ENCODE data around the gene ZFHX3.

ZFHX3 gene

DNA sequence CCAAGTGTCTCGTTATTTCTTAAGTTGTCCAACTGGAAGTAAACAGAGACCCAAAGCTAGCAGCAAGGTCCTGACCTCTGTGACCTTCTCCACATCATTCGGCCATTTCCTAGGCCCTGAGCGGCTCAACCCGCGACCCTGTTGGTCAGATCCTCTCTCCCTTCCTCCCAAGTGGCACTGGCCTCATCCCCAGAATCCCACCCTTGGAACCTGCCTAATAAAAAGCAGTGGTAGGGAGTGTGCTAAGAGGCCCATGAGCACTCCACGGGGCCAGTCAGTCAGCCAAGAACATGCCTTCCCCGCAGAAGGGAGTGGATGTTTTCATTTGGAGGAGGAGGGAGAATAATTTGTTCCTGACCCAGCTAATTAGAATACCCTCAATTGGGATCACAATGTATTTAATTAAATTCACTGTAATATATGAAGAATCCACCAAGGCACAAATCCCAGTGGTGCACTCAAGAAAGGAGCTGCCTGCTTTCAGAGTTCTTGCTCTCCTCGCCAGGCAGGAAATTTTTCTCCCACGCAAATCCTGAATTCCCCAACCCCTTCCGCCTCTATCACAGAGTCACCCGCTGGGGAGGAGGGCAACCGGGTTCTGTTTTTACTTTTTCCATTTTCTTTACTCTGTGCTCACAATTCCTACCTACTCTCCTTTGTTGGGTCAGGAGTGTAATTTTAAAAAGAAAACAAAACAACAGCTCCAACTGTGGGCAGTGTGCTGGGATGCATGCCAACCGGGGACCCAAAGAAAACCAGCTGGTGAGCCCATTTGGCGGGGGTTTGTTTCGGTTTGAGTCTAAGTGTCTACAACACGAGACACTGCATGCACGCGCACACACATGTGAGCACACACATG is 153.4 kb downstream of the ZFHX3 start:
- DNase-seq: no peak

DNA sequence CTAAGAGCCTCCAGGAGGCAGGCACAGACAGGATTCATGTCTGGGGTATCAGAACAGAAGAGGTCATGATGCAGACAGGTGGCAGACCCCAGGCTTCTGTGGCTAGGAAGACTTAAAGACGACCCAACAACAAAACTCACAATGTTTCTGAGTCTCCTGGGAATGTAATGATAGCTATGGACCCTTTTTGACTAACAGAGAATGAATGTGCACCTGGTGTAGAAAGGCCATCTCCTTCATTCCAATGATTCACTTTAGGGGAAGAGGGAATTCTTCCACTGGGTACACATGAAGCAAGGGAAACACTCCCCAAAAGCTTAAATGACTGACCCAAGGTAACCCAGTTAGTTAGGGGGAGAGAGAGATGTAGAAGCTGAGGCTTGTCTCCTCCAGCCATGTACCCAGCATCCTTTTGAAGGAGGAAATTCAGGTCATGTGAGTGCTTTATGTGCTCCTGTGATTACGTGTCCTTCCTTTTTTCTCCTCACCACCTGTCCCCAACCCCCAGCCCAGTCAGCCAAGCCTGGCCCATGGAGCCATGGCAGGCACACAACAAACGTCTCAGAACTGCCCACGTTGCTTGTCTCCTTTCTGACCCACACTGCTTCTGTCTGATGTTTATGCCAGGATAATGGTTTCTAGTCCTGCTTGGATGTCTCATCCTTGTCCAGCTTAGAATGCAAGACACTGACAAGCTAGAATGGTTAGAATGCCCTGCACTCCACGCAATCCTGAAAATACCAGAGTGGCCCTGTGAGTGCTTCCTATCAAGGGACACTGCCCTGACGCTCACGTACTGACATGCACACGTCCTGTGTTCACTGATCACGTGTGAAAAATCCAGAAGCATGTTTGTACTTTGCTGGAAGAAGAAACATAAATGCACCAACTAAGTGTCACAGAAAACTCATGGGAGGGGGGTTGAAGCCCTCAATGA is 156.4 kb downstream of the ZFHX3 start:
- DNase-seq: no peak

DNA sequence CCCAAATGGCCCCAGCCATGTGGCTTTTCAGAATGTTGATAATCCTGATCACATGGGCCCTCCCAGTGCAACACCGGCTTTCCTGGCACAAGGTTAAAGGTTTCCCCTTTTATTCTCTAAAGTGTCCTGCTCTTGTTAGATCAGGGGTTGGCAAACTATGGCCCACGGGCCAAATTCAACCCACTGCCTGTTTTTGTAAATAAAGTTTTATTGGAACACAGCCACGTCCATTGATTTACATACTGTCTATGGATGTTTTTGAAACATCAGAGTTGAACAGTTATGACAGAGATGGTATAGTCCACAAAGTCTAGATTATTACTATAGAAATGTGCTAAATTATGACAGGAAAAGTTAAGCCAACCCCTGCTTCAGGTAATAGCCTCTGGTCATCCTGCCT is 157.3 kb downstream of the ZFHX3 start:
- no peak for DNase-seq

DNA sequence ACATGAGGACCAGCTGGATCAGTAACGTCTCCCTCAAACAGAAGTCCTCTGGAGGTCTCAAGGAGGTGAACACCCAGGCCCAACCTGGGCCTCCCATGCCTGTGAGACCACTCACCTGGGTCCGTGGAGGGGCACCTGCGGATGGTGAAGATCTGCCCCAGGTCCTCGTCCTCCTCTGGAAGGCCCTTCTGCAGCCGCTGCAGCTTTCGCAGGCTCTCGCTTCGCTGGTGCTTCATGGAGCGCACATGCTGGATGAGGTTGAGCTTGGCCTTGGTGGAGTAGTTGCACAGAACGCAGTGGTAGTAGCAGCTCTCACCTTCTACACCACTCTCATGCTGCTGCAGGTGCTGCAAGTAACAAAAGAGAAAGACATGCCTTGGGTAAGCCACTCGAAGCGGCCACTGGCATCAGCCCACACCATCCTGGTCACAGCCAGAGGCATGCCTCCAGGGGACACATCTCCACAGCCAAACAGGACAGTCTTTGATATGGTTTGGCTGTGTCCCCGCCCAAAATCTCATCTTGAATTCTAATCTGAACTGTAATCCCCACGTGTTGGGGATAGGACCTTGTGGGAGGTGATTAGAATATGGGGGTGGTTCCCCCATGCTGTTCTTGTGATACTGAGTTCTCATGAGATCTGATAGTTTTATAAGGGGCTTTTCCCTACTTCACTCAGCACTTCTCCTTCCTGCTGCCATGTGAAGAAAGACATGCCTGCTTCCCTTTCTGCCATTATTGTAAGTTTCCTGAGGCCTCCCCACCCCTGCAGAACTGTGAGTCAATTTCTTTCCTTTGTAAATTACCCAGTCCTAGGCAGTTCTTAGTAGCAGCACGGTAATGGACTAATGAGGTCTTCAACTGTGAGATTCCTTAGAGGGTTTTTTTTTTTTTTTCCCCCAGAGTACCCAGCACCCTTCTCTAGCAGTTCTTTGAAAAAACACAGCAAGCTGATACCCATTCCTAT is 158.0 kb downstream of the ZFHX3 start:
- DNase-seq: no peak

DNA sequence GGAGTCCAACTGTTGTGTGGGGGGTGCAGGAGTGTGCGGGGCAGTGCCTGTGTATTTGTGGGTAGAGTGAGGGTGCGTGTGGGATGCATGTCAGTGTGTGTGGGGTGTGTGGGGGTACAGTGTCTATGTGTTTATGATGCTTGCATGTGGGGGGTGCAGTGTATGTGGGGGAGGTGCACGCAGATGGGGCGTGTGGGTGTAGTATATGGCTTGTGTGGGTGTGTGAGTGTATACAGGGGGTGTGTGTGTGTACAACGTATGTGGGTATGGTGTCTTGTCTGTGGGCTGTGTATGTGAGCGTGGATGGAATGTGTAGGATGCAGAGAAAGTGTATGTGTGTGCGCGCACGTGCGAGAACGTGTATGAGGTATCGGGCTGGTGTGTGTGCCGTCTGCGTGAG is 160.4 kb downstream of the ZFHX3 start:
- no peak for DNase-seq

DNA sequence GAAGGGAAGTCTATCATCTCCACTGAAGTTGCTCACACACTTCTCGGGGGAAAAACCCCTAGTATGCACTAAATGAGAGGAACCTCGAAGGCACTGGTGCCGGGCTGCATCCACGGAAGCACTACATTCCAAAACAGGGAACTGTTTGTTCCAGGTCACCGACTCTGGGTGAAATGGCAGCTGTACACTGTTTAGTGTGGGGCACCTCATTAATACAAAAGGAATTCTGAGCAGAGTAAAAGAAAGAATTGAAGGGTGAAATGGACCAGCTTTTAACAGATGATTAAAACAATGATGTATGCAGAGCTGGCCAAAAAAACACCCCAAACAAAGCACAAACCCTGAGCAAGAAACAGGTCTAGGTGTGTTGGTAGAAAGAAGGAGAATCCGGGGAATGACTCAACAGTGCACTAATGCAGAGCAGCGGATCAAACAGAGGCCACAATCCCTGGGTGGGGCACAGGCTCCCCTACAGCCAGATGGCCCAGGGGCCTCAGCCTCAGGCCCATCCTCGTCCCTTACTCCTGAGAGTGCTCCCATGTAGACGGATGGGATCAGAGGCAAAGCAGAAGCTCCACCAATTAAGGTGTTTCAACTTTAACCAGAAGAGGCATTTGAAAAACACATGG is 161.5 kb downstream of the ZFHX3 start:
- DNase-seq: no peak

DNA sequence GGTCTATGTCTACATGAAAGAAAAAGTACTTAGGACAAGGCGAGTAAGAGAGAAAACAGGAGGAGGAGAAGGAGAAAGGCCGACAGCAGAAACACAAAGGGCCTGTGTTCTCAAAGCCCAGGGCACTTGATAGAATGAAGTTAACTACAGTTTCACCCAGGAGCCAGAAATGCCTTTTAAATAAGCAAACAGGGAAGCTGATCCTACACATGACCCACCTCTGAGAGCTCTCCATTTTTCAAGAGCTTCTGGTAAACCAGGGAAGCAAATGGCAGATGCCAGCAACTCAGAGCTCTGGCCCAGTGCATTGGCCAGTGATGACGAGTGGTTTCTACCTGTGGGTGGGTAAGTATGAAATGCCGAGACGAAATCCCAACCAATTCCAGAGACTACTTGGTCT is 163.4 kb downstream of the ZFHX3 start:
- no peak for DNase-seq

DNA sequence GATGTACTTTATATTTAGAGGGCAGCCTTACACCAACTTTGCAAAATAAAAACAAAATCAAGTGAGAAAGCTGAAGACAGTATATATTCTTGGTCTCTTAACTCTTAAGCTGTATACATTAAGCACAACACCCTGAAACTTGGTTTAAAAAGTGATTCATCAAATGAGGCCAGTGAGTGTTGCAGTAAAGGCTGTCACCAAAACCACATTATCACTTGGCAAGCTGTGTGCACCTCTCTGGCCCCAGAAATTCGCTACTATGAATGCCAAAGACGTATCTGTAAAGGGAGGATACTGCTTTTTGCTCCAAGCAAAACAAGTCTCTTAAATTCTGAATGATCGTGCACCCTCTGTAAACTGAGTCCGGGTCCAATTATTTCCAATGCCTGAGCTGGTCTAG is 163.9 kb downstream of the ZFHX3 start:
- no peak for DNase-seq

DNA sequence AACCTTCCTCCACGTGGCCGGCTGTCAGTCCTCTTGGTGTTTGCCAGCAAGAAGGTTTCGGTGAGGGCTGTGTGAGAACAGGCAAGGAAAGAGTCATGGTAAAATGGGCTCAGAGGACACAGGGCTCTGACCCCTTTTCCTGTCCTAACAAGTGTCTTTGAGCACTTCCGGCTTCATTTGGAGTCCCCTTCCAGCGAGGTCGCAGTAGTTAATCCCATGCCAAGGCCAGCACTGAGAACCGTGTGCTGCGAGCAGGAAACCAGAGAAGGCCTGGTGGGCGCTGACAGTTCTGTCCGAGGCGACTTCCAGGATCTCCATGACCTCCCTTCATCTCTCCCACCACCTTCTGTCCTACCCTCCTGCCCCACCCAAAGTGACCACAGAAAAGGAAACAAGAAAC is 168.1 kb downstream of the ZFHX3 start:
- DNase-seq: no peak

DNA sequence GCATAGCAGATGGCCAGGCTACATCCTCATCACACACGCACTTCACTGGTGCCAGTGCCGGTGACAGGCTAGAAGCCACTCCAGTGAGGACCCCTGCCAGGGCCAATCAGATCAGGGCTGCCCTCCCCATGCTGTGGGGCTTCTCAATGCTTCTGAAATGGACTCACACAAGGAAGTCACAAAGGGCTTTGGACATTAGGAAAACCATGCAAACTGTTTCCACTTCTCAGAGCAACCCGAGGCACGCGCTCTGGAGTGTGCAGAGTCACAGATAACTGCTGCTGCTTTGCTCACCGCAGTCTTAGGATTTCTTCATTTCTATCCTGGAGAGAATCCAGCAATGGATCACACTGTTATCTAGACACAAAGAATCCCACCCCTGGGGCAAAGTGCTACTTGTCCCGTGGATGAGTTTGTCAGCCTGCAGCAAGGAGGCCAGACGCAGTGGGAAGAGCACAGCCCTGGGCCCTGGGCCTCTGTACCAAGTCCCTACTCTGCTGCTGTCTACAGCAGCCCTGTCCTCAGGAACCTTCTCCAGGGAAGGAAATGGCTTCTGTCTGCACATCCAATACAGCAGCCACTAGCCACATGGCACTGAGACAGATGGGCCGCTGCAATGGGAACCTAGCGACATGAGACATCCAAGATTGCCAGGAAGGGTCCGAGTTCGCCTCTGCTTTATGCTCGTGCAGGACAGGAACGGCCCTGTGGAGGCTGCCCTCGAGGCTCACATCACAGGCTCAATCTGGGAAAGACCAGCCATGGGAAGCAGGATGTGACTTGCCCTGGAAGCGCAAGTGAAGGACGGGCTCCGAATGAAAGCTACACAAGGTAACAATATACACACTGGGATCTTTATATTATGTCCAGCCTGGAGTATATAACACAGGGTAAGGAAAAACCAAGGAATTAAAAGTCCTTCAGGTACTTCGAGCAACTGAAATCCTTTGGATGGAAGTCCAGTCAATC is 169.3 kb downstream of the ZFHX3 start:
- no peak for DNase-seq

DNA sequence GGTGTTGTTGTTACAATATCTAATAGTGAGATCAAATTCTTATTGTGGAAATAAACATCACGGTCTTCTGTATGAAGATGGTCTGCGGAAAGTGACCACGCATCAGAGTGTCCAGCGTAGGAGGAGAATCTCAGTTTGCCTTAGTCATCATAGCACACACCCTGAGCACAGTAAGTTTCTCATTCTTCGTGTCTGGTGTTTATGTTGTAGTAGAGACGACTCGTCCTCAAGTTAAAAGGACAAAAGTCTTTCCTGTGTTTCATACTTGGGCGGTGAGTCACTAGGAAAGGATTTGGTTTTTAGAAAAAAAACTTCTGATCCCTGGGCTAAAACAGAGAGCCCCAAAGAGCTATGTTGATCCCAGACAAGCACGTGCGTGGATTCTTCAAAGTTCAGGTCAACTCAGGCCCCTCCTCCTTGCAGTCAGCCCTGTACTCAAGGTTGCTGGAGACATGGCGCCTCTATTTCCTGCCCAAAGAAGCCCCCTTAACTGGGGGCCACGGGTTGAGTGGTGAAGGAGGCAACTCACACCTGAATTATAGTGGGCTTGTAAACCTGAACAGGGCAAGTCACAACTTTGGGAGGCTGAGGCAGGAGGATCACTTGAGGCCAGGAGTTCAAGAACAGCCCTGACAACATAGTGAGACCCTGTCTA is 170.4 kb downstream of the ZFHX3 start:
- DNase-seq: no peak

DNA sequence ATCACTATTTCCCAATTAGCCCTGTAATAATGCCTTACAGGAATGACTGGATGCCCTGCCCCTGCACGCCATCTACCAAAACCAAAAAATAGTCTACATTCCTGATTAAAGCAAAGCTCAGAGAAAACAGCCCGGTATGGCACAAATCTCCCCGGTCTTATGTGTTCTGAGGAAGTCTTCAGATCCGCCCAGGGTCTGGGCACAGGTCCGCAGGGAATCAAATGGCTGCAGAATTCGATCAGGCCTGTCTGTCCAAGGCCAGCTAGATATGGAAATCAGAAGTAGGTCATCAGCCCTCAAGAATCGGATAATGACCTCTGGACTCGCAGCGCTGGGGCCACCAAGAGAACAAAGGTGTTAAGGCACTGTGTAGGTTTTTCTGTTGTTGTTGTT is 171.0 kb downstream of the ZFHX3 start:
- no peak for DNase-seq

DNA sequence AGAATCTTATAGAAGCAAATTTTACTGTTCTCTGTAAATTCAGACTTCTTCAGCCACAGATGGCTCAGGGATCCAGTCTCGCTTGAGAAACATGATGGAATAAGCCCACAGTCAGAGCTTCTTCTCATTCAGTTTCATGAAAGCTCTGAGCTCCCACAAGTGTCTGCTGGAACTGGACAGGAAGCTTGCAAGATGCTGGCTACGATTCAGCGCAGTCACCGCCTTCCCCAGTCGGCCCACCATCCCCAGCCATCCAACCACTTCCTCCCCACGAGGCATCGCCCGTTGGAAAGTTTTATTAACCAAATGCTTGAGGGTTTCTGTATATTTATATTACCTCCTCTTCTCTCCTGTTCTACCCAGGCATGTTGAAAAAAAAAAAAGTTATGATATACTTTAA is 171.7 kb downstream of the ZFHX3 start:
- no peak for DNase-seq

DNA sequence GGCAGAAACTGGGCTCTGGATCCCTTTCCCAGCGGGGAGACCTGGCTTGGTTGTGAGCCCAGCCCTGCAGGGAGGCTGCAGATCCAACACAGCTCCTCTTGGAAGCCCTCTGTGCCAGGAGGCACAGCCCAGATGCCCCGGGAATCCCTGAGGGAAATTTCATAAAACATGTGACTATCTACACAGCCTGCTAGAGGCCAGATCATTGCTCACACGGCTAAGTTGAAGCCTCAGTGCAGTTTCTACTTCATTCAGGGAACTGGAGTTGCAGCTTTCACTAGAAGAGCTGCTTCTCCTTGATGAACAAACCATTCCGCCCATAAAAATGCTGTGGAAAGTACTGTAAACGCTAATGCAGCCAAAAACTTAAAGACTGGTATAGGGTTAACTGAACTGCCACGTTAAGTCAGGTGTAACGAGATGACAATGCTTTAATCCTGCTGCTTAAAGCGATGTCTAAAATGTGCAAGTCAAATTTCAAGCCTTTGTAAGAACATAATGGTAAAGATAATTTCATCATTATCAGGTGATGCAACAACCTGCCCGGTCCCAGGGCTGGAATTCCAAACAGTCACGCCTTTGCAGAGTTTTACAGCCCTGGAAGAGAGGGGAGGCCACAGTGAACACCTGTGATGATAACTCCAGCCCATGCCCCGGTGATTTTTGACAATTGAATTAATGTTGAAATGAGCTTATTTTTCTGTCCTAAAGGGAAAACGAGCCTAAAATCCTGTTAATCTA is 172.5 kb downstream of the ZFHX3 start:
- DNase-seq: no peak

DNA sequence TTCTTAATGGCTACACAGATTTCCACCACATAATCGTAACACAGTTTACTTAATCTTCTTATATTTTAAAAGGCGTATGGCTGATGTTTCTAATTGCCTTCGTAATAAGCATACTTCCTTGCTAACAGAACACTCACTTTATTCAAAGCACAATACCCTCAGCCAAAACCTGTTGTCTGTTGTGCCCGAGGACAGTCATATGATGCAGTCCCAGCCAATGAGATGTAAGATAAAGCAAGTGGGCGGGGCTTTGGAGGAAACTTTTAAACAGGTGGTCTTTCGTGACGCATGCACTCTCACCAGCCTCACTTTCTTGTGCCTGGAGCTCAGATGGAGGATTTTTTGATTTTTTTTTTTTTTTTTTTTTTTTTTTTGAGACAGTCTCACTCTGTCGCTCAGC is 174.1 kb downstream of the ZFHX3 start:
- no peak for DNase-seq

DNA sequence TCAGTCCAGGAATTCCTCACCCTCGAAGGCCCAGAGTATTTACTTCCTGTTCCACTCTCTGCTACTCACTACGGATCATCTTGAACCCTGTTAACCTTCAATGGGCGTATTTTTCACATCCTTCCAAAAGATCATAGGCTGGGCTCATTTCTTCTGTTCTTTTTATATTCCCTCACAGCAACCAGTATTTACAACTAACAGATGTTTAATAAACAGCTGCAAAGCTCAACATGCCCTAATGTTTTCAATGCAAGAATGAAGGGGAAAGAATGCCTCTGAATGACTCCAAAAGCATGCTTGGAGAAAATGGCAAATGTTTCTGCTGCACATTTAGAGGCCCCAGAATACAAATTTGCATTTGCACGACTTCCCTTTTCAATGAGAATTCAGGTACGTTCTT is 174.9 kb downstream of the ZFHX3 start:
- no peak for DNase-seq

DNA sequence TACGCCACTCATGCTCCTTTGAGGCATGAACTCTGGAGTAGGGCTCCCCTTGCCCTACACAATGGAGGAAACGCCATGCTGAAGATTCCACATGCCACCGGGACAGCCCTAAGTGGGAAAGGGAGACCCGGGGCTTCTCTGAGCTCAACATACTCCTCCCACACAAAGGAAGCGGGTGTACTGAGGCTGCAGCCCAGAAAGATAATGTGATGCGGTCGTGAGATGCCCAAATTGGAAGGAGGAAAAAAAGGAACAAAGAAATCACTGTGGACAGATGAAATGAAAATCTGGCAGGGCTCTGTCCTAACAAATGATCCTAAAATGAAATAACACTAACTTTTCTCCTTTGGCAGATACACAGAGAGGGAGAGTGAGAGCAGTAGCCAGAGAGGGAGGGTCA is 182.1 kb downstream of the ZFHX3 start:
- no peak for DNase-seq

DNA sequence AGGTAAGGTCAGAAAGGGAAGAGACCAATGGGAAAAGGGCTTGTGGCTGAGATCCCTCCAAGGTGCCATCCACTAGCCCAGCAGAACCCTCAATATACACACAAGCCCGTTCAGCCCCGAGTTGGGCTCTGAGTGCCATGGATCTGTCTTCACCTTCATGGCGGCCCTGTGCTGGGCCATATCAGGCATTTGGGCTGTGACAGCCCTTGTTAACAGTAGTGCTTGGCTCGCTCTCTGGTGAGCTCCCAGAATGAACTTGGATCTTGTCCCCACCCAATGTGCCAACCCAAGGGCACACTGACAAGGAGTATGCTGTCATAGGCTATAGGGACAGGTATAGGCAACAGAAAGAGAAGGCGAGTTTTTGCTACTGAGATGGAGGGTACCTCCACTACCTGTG is 182.7 kb downstream of the ZFHX3 start:
- no peak for DNase-seq

DNA sequence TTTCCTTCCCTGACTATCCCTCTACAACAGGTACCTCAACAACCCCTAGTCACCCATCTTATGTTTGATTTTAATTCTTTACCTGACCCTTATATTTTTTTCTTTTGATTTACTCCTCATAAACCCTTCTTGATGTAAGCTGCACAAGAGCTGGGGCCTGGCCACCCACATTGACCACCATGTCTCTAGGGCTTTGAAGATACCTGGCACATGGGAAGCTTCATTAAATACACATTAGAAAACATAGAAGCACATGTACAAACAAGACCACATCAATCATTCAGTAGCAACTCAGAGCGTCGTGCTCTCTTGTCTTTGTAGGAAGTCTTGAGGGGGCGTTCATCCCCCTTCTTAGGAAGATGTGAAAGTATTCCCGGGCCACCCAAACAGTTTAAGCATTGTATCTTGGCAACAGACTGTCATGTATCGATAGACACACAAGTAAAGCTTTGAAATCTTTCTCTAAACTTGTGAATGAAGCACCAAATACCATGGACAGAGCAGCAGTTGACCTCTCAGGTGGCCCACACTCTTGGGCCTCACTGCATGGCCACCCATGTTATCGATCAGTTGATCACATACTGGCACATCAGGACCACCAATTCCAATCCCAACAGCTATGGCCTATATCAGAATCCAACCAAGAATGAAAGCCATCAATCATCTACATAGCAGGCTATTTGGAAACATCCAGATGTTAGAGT is 183.6 kb downstream of the ZFHX3 start:
- no peak for DNase-seq

Data from NCI-H2227 treated with DMSO at 0.1 percent for 48 hours (cell line).